ENCODE data around the gene SYNM. TPM values are rescaled to one million over a fixed set of nuclear protein-coding genes. Genes with fewer than 3 reads are reported as not detected.

The SYNM gene
- total RNA-seq, 1 experiment from 2014 or later, result 6.6 TPM

DNA sequence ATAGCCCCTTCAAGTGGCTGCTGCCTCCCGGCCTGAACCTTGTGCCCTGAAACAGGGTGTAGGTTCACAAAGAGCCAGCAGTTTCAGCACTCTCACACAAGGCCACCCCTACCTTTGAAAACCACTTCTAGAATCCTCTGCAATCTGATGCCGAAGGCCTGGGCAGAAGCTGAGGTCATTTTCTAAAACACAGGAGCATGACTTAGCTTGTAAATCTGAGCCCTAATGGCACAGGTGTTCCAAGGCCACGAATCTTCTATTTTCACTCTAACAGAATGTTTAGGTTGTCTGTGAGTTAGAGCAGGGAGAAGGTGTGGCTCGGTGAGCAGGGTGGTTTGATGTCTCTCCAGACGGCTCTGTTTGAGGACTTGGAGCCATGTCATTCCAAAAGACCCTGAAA is 62.3 kb downstream of the SYNM start:
- no peak for DNase-seq (ENCODE audit: low spot score)

DNA sequence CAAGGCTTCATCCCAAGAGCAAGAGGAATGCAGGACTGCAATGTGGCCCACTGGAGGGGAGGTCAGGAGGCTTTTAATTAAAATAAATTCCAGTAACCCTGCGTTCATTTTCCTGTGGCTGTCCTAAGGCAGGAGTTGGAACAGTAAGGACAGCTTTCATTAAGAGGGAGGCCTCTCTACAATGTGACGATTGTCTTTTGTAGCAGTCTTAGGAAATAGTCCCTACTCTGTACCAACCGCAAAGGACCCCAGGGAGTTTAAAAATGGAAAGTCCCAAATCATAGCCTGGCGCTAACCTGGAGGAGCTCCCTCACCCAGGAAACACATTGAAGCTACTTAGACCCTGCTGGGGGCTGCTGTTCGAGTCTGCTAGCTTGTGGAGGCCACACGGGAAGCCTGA is 62.8 kb downstream of the SYNM start:
- DNase-seq (ENCODE audit: low spot score), result no peak

DNA sequence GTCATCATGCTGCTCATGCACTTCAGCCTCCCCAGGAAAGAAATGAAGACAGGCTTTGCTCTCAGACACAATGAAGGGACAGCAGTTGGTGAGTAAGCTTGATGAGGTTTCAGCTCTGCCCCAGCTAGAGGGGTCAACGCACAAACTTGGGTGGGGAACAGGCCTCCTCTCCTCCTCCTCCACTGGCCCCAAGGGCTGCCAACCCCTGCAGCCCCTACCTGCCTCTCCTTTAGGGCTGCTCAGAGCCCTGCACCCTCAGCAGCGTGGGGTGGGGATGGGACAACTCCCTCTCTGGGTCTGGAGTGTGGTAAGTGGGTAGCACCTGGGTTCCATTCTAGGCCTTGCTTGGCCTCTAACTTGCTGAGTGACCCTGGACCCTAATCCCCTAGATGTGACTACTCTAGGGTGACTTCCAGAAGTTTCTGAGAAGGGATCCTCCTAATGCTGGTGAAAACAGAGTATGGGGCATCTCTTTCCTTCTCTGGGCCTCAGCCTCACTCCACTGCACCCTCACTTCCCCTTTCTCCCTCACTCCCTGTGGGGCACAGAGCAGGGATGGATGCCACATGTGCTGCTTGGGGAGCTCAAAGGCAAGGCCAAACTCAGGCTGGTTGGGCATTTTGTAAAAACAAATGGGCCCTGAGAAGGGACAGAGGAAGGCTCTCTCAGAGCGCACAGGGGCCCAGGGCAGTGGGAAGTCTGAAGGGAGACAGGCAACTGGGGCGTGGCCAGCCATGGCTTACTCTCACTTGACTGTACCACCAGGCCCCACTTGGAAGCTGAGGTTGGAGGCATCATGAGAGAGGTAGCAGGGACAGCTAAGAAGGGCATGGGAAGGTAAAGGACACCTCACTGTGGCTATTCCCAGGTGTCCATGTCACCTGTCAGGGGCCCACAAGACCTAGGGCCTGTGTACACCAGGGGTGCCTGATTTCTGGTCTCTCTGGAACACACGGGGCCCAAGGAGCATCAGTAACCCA is 64.0 kb downstream of the SYNM start:
- DNase-seq (ENCODE audit: low spot score), result no peak

DNA sequence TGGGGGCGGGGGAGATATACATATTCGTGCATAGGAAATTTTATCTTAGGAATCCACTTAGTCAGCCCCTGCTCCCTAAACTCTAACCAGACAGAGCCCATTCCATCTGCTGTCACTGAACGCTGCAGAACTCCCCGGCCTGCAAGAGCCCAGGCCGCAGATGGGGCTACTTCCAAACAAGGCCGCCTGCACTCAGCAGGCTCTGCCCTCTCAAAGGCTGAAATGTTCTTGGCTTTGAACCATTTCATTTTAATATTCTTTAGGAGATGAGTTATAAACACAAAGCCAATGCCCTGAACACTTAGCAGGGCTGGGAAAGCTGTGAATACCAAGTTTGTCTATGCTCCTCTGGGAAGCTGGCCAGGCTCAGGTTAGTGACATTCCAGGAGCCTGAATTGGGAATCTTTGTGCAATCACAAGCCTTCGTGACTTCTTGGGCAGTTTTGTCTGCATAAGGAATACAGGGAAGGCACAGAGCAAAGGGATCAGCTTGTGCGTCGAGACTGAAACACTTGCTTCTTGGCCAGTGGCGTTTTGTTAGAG is 65.0 kb downstream of the SYNM start:
- DNase-seq (ENCODE audit: low spot score), result no peak

DNA sequence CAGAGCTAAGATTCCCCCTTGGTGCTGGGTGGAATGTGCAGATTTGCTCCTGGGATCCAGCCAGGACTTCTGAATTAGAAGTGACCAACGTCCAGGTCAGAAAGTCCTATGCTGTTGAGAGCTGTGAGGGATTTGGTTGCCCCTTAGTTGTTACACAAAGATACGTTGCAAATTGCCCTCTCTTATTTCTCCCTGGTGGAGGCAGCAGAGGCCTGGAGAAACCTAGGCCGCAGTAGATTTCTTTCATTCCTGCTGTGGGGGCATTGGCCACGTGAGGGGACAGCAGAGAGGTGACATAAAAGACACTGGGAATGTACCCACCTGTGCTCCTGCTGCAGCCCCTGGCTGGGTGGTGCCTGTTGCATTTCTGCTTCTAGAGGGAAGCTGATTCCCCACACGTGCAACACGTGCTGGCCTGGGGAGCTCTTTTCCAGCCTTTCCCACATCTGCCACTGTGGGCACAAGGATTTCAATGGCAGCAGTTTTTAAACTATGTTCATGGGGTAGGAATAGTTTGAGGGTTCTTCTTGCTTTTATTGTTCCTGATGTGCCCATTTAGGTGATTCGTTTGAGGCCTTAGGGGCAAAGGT is 65.7 kb downstream of the SYNM start:
- DNase-seq (ENCODE audit: low spot score), result no peak

DNA sequence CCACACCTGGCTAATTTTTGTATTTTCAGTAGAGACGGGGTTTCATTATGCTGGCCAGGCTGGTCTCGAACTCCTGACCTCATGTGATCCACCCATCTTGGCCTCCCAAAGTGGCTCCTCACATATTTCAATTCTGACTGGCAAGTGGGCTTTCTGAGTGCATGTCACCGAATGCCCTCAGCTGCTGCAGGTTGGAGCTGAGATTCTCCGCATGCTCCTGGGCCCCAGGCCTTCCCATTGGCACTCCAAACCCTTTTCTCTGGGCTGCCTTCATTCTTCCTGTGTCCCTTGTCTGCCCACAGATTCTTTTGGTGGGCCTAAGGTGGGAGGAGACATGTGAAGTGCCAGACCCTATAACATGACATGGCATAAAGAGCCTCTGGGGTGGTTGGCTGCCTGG is 67.3 kb downstream of the SYNM start:
- DNase-seq (ENCODE audit: low spot score), result no peak

DNA sequence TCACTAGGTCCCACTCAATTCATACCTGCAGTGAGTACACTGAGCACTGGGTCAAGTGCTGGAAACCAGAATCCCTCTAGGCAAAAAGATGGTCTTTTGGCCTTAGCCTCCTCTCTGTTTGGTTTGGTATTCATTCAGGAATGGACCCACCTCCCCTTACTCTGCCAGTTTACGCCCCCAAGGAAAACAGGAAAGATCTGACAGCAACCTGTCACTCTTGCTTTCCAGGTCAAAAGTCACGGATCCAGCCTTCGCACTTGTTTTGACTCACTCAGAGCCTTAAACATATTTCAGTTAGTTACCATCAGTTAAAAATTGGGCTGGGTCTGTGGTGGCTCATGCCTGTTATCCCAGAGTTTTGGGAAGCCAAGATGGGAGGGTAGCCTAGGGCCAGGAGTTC is 68.1 kb downstream of the SYNM start:
- DNase-seq (ENCODE audit: low spot score), result no peak

DNA sequence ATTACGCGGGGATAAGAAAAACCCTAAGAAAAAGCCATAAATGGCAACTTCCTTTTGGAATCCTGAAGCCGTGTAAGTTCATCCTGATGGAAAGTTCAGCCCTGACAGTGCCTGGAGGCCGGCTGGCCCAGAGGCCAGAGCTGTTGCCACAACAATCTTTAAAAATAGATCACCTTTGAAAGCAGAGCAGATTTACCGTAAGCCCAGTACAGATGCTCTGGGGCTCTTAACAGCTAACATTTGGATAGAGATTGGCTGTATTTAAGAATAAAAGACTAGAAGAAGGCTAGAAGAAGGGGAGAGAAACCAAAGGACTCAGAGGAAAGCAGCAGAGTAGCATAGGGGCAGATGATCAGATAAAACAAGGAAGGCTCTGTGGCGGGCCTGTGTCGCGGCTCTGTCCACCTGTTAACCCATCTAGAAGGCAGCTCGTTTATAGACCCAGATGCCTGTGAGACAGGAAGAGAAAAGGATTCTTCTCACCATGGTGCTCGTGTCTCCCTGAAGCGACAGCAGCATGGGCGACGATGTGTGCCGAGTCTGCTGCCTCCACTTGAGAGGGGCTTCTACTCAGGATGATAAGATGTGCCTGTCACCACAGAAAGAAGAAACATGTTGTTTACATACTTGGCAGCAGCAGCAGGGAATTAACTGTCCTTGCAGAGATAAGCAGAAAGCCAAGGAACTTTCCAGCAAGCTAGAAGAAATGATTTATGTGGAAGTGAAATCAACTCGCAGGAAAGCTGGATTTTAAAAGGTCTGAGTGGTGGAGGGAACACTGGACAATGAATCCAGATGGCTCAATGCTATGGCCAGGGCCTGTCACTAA is 69.9 kb downstream of the SYNM start:
- DNase-seq (ENCODE audit: low spot score), result no peak

DNA sequence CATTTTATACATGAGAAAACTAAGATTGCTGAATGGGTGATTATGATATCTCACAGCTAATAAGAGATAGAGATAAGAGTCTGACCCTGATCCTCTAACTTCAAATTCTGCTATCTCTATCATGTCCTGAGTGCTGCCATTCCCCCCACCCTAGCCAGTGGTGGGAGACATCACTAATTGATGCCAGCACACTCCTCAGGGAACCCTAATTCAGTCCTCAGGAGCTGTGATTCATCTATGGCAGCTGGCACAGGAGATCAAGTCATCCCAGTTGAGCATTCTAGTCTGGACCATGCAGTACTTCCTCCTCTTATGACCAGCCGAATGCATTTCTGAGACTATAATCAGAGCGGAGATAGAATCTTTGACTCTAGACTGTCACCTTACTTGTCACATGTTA is 71.9 kb downstream of the SYNM start:
- DNase-seq (ENCODE audit: low spot score), result no peak

DNA sequence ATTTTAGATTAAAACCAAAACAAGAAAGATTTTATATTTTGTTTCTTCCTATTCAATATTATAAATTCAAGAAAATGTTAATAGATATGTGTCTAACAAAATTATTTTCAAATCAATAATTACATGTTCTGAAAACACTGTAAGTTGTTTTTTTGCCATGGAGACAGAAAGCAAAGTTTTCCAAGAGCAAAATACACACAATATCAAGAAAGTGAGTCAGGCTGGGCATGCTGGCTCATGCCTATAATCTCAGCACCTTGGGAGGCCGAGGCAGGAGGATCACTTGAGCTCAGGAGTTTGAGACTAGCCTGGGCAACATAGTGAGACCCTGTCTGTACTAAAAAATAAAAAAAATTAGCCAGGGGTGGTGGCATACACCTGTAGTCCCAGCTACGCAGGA is 72.8 kb downstream of the SYNM start:
- no peak for DNase-seq (ENCODE audit: low spot score)

DNA sequence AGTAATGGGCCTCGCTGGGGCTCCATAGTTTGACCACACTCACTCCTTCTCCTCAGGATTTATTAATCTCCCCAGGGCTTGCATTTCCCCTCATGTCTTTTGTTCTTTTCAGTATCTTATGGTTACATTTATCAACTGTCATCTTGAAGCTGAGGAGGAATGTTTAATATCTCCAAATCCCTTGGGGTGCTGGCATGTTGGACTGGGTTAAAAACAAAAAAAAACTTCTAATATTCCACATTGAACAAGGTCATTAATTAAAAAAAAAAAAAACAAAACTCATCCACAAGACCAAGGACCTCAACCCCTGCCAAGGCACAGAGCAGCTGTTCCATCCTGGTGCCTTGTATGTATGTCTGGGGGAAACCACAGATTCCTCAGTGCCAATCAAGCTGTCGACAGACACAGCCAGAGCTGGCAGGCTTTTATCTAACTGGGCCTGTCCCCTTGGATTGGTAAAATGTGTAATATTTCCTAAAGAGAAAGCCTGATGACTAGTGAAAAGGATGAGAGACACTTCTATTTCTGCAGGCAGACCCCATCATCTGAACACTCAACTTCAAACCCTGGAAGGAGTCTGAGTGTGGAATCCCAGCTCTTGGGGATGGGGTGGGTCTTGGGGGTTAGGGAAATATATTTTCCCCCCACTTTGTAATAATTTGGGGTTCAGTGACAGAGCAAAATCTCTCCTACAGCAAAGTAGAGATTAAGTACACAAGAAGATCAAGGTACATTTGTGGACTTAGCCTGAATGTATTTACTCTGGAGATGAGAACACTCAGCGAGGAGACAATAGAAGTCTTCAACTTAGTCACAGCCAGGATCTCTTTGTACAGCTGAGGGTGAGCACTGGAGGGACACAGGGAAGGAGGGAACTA is 75.4 kb downstream of the SYNM start:
- DNase-seq (ENCODE audit: low spot score), result no peak

DNA sequence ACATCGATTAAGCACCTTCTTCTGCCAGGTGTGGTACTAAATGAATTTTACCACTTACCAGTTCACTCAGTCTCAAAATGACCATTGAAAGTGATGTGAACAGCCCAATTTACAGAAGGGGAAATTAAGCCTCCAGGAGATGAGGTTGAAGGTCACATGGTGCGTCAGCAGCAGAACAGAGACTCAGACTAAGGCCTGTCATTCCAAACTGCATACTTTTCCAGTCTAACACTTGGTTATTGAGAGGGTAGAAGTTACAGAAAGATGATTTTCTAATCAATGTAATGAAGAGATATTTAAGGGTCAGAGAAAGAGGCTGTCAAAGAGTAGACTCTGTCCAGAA is 76.1 kb downstream of the SYNM start:
- no peak for DNase-seq (ENCODE audit: low spot score)

DNA sequence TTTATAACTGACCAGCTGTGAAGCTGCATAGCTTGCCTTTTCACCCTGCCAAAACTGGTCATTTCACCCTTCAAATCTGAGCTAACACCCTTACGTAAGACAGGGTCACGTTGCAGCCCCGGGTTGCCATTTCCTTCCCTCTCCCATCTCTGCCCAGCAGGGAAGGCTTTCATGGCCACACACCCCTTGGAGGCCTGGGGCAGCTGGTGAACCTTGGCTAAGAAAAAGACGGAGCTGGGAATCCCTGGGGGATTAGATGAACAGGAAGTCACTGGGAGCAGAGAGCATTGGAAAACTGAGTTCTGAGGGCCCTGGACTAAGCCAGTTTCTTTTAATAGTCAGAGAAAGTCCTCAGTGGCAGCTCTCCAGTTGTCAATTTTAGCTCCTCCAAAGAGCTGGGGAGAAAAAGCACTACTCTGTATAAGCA is 76.7 kb downstream of the SYNM start:
- DNase-seq (ENCODE audit: low spot score), result no peak

DNA sequence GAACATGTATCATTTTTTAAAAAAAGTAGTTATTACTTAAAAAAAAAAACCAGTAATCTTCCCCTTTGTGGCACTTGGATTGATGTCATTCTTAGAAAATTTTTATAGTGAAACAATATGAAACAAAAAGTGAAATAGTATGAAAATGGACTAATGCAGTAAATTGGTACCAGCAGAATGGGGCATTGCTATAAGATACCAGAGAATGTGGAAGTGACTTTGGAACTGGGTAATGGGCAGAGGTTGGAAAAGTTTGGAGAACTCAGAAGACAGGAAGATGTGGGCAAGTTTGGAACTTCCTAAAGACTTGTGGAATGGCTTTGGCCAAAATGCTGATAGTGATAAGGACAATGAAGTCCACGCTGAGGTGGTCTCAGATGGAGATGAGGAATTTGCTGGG is 77.9 kb downstream of the SYNM start:
- no peak for DNase-seq (ENCODE audit: low spot score)

Other genes starting within 250 kb of the SYNM start
- gene PGPEP1L, start 97.3 kb upstream of the SYNM start, total RNA-seq (2014; rRNA removed; shearing (Covaris generic)), result not detected in 2 replicates
- gene TTC23, start 144.5 kb downstream of the SYNM start, total RNA-seq (2014; rRNA removed; shearing (Covaris generic)), result 13.0 and 20.6 TPM in 2 replicates
- 30.5 and 30.9 TPM in 2 replicates for gene LRRC28, start 146.4 kb downstream of the SYNM start, total RNA-seq (2014; rRNA removed; shearing (Covaris generic))

Measured in H4 (cell line).